PFSK-1 (cell line): Measurements from ENCODE around the gene EPHB4.

Source experiments
- FOXP2 ChIP-seq: optimal IDR thresholded peaks from 2 replicates; pipeline ENCODE3; 2011; ENCODE audit warnings: borderline replicate concordance, control low read depth, inconsistent platforms; ENCODE audit not compliant: insufficient read depth; ENCODE audit errors: extremely low read length, extremely low read depth
- POLR2AphosphoS5 ChIP-seq: IDR thresholded peaks from 2 replicates; pipeline ENCODE4 v1.6.1; 2012; ENCODE audit warnings: low read depth, mild to moderate bottlenecking, control low read depth, low read length, moderate library complexity
- TAF1 ChIP-seq: IDR thresholded peaks from 2 replicates; pipeline ENCODE4 v1.6.1; 2012; ENCODE audit warnings: low read length, control low read depth, borderline replicate concordance; ENCODE audit not compliant: insufficient read depth

DNA sequence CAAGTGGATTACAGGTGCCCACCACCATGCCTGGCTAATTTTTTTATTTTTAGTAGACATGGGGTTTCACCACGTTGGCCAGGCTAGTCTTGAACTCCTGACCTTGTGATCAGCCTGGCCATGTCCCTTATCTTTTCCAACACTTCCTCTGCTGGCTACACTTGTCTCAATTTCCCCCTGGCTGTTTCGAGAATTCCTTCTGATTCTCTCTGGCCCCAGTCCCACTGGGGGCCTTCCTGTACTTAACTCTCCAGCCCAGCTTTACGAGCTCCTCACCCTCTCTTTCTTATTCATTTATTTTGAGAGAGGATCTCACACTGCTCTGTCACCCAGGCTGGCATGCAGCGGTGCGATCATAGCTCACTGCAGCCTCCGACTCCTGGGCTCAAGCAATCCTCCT is 8.5 kb downstream of the EPHB4 start:
- TF ChIP-seq FOXP2 (no peak), POLR2AphosphoS5 (no peak), TAF1 (no peak)
